ENCODE data around the gene ANXA2R. TPM values are rescaled to one million over a fixed set of nuclear protein-coding genes. Genes with fewer than 3 reads are reported as not detected.

The ANXA2R gene
- total and polyA plus RNA-seq, 10 donors: 10.0 to 44.5 (median 17.0) TPM

DNA sequence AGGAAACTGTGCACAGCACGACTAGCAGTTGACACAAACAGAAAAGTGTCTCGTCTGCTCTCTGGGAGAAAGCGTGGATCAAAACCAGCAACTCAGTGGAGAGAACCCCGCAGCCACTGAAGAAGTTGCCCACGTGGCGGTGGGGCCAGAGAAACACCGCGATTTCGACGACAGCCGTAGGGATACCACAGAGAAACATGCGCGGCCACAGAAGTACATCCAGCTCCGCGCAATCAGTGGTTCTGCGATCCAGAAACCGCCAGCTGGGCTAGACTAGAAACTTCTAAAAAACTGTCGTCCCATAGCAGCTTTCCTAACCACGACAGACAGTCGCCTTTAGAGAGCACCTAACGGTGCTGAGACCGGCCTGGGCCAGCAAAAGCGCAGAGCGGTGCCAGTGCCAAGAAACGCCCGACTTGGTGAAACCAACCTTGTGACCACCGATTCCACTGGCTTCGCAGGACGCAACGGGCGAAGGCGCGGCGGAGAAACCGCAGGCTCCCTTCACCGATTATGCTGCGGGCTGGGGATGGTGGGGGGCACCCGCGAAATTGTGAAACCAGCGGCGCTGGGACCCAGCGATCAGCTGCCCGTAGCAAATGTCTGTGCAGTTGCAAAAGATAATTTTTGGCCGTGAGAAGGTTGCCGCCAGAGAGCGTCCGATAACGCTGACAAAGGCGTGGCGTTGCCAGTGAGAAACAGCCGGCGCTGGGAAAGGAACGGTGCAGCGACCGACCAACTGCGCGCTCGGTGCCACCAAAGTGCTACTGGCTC is 2.7 kb upstream of the ANXA2R start:
- DNase-seq: peak; percentile 93

DNA sequence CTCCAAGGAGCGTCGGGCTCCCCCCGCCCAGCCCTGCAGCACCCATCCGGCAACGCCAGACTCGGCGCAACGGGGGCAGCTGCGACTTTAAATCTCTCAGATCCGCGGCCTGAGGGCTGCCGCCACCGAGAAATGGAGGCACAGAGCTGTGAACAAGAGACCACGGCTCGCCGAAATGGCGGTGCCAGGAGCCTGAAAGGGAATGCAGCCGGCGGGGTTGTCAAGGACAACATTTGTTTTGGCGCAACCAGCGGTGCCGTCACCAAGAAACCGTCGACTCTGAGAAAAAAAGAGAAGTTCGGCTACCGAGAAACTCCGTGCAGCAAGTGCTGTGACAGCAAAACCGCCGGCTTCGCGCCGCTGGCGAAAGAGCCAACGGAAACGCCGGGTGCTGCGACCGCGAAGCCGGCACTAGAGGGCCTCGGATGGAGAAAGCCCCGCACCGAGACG is 2.1 kb upstream of the ANXA2R start:
- peak; percentile 96 for DNase-seq
- Histone ChIP-seq H3K36me3 (peaks cover 0 to 14% (median 0%) of the 10 kb centered on the region in 6 donors), H3K9me3 (no peaks in the 10 kb centered on the region), H3K27ac (peak overlapping the region; percentile 96 to 99 (median 98)), H3K27me3 (replicated peaks in 1 of 7) (no peaks in the 10 kb centered on the region), H3K4me3 (peak overlapping the region; percentile 42 to 85 (median 54)), H3K4me1 (peaks cover 0 to 69% (median 37%) of the 10 kb centered on the region in 6 donors)
- TF ChIP-seq POLR2A (IDR thresholded peaks at IDR 0.05) (peak in 1 of 3 donors; percentile 17), POLR2AphosphoS5 (IDR thresholded peaks at IDR 0.05) (peak; percentile 82 to 87 (median 83))
- TF ChIP-seq, protein P1, sequence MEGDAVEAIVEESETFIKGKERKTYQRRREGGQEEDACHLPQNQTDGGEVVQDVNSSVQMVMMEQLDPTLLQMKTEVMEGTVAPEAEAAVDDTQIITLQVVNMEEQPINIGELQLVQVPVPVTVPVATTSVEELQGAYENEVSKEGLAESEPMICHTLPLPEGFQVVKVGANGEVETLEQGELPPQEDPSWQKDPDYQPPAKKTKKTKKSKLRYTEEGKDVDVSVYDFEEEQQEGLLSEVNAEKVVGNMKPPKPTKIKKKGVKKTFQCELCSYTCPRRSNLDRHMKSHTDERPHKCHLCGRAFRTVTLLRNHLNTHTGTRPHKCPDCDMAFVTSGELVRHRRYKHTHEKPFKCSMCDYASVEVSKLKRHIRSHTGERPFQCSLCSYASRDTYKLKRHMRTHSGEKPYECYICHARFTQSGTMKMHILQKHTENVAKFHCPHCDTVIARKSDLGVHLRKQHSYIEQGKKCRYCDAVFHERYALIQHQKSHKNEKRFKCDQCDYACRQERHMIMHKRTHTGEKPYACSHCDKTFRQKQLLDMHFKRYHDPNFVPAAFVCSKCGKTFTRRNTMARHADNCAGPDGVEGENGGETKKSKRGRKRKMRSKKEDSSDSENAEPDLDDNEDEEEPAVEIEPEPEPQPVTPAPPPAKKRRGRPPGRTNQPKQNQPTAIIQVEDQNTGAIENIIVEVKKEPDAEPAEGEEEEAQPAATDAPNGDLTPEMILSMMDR (IDR thresholded peaks at IDR 0.05 in 8 of 11, conservative IDR thresholded peaks at IDR 0.05 in 3 of 11): peak in 4 of 11 experiments; percentile 13 to 22 (median 18)
- 0 to 2% (median 0%) methylated on average over 37 to 44 of the region's 44 CpGs for WGBS, 5 donors
- intact Hi-C loops (cut with DNase I; ENCODE audit: low total_unique reads): loop anchor here (2.0 to 10.0 kb wide), 2 partner anchors 47 to 127 kb away; no protein-coding TSS in a partner anchor

More for the DNA sequence above, 2.7 kb upstream of the ANXA2R start:
- 0 to 1% (median 0%) methylated on average over 56 to 58 of the region's 58 CpGs for whole genome bisulfite sequencing, 5 donors
- H3K9me3 ChIP-seq: no peaks in the 10 kb centered on the region
- intact Hi-C loops (cut with DNase I; ENCODE audit: low total_unique reads): loop anchor here (2.0 to 10.0 kb wide), 2 partner anchors 48 to 128 kb away; no protein-coding TSS in a partner anchor
- no peaks in the 10 kb centered on the region for H3K27me3 ChIP-seq (replicated peaks in 1 of 7)
- peaks cover 0 to 63% (median 31%) of the 10 kb centered on the region in 6 donors for H3K4me1 ChIP-seq
- TF ChIP-seq POLR2AphosphoS5 (IDR thresholded peaks at IDR 0.05) (peak; percentile 73 to 82 (median 77)), POLR2A (IDR thresholded peaks at IDR 0.05) (peak in 1 of 3 donors; percentile 33)
- TF ChIP-seq, protein P1 (IDR thresholded peaks at IDR 0.05 in 8 of 11, conservative IDR thresholded peaks at IDR 0.05 in 3 of 11): peak in 2 of 11 experiments; percentile 7 to 9
- H3K27ac ChIP-seq: peak overlapping the region; percentile 96 to 99 (median 98)
- H3K36me3 ChIP-seq: peaks cover 0 to 14% (median 0%) of the 10 kb centered on the region in 6 donors
- H3K4me3 ChIP-seq: peak overlapping the region; percentile 42 to 85 (median 54)

DNA sequence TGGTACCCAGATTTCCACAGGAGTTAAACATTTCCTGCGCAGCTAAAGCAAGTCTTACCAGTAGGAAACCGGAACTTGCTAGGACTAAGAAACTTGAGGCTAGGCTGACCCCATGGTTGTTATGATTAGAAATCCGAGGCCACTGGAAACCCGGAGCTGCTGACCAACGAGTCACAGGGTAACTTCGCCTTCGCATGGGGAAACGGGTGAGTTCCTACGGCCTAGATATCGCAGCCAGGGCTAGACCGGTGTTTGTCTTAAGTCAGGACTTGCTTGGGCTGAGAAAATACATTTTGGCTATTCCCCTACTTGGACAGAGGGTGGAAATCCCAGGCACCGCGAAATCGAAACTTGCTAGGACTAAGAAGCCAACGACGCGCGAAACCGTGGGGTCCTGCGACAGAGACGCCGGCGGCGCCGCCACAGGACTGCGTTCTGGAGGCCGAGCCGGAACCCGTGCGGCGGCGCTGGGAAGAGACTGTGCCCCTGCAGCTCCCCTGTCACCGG is 1.6 kb upstream of the ANXA2R start:
- Histone ChIP-seq H3K27ac (peak overlapping the region; percentile 96 to 99 (median 98)), H3K27me3 (replicated peaks in 1 of 7) (no peaks in the 10 kb centered on the region), H3K4me1 (peaks cover 0 to 74% (median 42%) of the 10 kb centered on the region in 6 donors), H3K4me3 (peak overlapping the region; percentile 42 to 85 (median 54)), H3K9me3 (no peaks in the 10 kb centered on the region), H3K36me3 (peaks cover 0 to 14% (median 0%) of the 10 kb centered on the region in 6 donors)
- intact Hi-C loops (cut with DNase I; ENCODE audit: low total_unique reads): loop anchor here (2.0 to 10.0 kb wide), 2 partner anchors 47 to 127 kb away; no protein-coding TSS in a partner anchor
- TF ChIP-seq POLR2A (IDR thresholded peaks at IDR 0.05) (no peak), POLR2AphosphoS5 (IDR thresholded peaks at IDR 0.05) (peak in 1 of 3 donors; percentile 31)
- TF ChIP-seq, protein P1 (IDR thresholded peaks at IDR 0.05 in 8 of 11, conservative IDR thresholded peaks at IDR 0.05 in 3 of 11): peak in 2 of 11 experiments; percentile 16 to 32
- 0 to 3% (median 0%) methylated on average over 21 to 33 of the region's 33 CpGs for WGBS, 5 donors
- no peak for DNase-seq

Data from spleen (tissue), 11 donors.